Activated effector memory CD4-positive, alpha-beta T cell treated with Interleukin-2 at 50 U/mL for 16 hours (primary cell): ENCODE data around the gene TMEM54.

Source experiments
- DNase-seq: peaks from one replicate; pipeline ENCODE4 v3.0.0-alpha.2; 2020

Gene TMEM54

GRCh38 chr1:32877211-32878110 lies 23.7 kb downstream of the TMEM54 start:
- no peak for DNase-seq

- peak; percentile 26 for DNase-seq
Observed at GRCh38 chr1:32876341-32877210, 24.6 kb downstream of the TMEM54 start.

- no peak for DNase-seq
Observed at GRCh38 chr1:32874860-32875752, 26.1 kb downstream of the TMEM54 start.

GRCh38 chr1:32873484-32873883 lies 27.7 kb downstream of the TMEM54 start:
- DNase-seq = no peak

- DNase-seq = no peak
Observed at GRCh38 chr1:32872192-32872460, 29.1 kb downstream of the TMEM54 start.

- no peak for DNase-seq
Observed at GRCh38 chr1:32871364-32872191, 29.6 kb downstream of the TMEM54 start.

GRCh38 chr1:32870615-32871363 lies 30.4 kb downstream of the TMEM54 start, which contains the start of gene FNDC5:
Gene FNDC5 (minus strand): TSS chr1:32870912.
- no peak for DNase-seq

GRCh38 chr1:32869923-32870614 lies 31.1 kb downstream of the TMEM54 start:
- no peak for DNase-seq

- DNase-seq = no peak
Observed at GRCh38 chr1:32868806-32869455, 32.3 kb downstream of the TMEM54 start.

- DNase-seq = no peak
Observed at GRCh38 chr1:32868085-32868484, 33.1 kb downstream of the TMEM54 start.

- DNase-seq = no peak
Observed at GRCh38 chr1:32867671-32868070, 33.5 kb downstream of the TMEM54 start.

- DNase-seq = no peak
Observed at GRCh38 chr1:32867151-32867550, 34.0 kb downstream of the TMEM54 start.

GRCh38 chr1:32865639-32866405 lies 35.4 kb downstream of the TMEM54 start:
- no peak for DNase-seq

- no peak for DNase-seq
Observed at GRCh38 chr1:32864375-32865019, 36.7 kb downstream of the TMEM54 start.

- DNase-seq = no peak
Observed at GRCh38 chr1:32863881-32864245, 37.3 kb downstream of the TMEM54 start.

- no peak for DNase-seq
Observed at GRCh38 chr1:32863218-32863880, 37.8 kb downstream of the TMEM54 start.

GRCh38 chr1:32861904-32862695 lies 39.1 kb downstream of the TMEM54 start:
- no peak for DNase-seq
